ENCODE data around the gene CST9. TPM values are rescaled to one million over a fixed set of nuclear protein-coding genes. Genes with fewer than 3 reads are reported as not detected.

The CST9 gene
- total and polyA plus RNA-seq, 2 experiments from 2014 or later, result not detected

DNA sequence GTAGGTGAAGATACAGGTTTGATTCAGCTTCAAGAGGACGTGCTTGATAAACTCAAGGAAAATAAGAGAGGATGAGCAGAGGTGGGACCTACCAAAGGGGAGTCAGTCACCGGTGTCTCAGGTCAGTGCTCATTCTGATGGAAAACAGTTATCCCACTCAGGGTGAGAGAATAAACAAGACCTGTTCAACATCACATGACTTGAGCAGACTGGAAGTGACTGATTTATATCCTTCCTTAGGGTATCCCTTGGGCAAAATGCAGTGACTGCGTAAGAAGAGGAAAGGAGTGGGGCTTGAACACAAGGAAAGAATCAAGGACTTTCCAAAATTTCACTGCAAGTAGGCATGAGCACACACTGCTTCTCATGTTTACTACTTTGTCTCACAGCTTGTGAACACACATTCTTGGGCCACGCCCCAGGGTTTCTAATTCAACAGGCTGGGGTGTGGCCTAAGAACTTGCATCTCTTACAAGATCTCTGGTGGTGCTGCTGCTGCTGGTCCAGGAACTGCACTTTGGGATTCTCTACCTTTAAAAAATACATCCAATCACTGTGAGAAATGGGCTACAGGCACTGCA, 20.4 kb upstream of the CST9 start:
- H3K79me2 ChIP-seq, result no peaks in the 10 kb centered on the region
- no peaks in the 10 kb centered on the region for H3K36me3 ChIP-seq (replicated peaks; ENCODE audit: insufficient read depth, low read depth)
- TF ChIP-seq EZH2phosphoT487 (IDR thresholded peaks at IDR 0.05; ENCODE audit: low read depth, severe bottlenecking, unreplicated experiment), result no peak
- TF ChIP-seq EZH2 (IDR thresholded peaks at IDR 0.05; ENCODE audit: borderline replicate concordance), result no peak
- TF ChIP-seq, protein P1, sequence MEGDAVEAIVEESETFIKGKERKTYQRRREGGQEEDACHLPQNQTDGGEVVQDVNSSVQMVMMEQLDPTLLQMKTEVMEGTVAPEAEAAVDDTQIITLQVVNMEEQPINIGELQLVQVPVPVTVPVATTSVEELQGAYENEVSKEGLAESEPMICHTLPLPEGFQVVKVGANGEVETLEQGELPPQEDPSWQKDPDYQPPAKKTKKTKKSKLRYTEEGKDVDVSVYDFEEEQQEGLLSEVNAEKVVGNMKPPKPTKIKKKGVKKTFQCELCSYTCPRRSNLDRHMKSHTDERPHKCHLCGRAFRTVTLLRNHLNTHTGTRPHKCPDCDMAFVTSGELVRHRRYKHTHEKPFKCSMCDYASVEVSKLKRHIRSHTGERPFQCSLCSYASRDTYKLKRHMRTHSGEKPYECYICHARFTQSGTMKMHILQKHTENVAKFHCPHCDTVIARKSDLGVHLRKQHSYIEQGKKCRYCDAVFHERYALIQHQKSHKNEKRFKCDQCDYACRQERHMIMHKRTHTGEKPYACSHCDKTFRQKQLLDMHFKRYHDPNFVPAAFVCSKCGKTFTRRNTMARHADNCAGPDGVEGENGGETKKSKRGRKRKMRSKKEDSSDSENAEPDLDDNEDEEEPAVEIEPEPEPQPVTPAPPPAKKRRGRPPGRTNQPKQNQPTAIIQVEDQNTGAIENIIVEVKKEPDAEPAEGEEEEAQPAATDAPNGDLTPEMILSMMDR (IDR thresholded peaks at IDR 0.05; ENCODE audit: poor library complexity), result no peak
- H3K27me3 ChIP-seq, result no peaks in the 10 kb centered on the region
- H3K27ac ChIP-seq, result peak overlapping the region; percentile 41
- no peaks in the 10 kb centered on the region for H4K20me1 ChIP-seq (ENCODE audit: insufficient read depth, poor library complexity, severe bottlenecking)
- no peaks in the 10 kb centered on the region for H3K9me2 ChIP-seq (replicated peaks; ENCODE audit: insufficient read depth)
- no peak overlapping the region for H3K4me3 ChIP-seq
- DNase-seq (ENCODE audit: low spot score), result peak; percentile 65
- WGBS (ENCODE audit: low lambda C conversion rate, missing lambda C conversion rate), result 70% methylated on average over 4 of the region's 4 CpGs
- peaks cover 16% of the 10 kb centered on the region for H3K4me1 ChIP-seq (ENCODE audit: insufficient read depth)
- H3K9me3 ChIP-seq (ENCODE audit: low read depth), result no peaks in the 10 kb centered on the region
- H3K4me2 ChIP-seq, result no peak overlapping the region
- H2AFZ ChIP-seq, result no peak overlapping the region

DNA sequence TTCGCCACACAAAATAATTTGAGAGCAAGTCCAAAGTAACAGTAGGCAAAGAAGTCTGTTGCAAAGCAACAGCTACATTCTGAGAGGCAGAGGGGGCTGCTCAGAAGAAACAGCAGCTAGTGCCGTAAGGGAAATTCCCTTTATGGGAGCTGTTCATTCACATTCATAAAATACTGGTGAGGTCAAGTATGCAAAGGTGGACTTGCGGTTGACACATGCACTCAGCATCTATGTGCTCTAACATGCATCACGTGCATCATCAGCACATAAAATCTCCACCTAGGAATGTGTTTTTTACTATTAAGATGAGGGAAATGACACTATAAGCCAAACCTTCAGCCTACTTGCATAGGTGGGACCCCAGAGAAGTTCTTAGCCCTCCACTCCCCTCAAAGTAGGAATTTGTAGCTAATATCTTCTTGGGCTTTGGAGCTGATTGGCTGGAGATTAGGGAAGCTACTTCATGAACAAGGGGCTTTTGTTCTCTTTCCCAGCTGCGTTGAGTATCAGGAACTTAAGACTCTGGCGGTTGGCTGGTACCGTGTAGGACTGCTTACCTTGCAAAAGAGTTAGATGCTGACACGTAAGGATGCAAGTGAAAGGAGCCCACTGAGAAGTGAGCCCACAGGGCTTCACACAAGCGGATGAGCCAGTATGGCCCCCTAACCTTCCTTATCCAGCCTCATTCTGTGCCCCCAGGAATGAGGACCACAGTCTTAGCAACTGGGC, 19.7 kb upstream of the CST9 start:
- no peak overlapping the region for H2AFZ ChIP-seq
- H3K9me2 ChIP-seq (replicated peaks; ENCODE audit: insufficient read depth), result no peaks in the 10 kb centered on the region
- H3K36me3 ChIP-seq (replicated peaks; ENCODE audit: insufficient read depth, low read depth), result no peaks in the 10 kb centered on the region
- no peak overlapping the region for H3K4me3 ChIP-seq
- no peak overlapping the region for H3K4me2 ChIP-seq
- no peaks in the 10 kb centered on the region for H3K79me2 ChIP-seq
- 79% methylated on average over 9 of the region's 9 CpGs for whole genome bisulfite sequencing (ENCODE audit: low lambda C conversion rate, missing lambda C conversion rate)
- DNase-seq (ENCODE audit: low spot score), result no peak
- H3K4me1 ChIP-seq (ENCODE audit: insufficient read depth), result peaks cover 16% of the 10 kb centered on the region
- peak overlapping the region; percentile 92 for H3K27ac ChIP-seq
- H3K9me3 ChIP-seq (ENCODE audit: low read depth), result no peaks in the 10 kb centered on the region
- no peaks in the 10 kb centered on the region for H3K27me3 ChIP-seq
- TF ChIP-seq EZH2phosphoT487 (IDR thresholded peaks at IDR 0.05; ENCODE audit: low read depth, severe bottlenecking, unreplicated experiment) (no peak), EZH2 (IDR thresholded peaks at IDR 0.05; ENCODE audit: borderline replicate concordance) (no peak)
- TF ChIP-seq, protein P1 (IDR thresholded peaks at IDR 0.05; ENCODE audit: poor library complexity), result no peak
- no peaks in the 10 kb centered on the region for H4K20me1 ChIP-seq (ENCODE audit: insufficient read depth, poor library complexity, severe bottlenecking)

DNA sequence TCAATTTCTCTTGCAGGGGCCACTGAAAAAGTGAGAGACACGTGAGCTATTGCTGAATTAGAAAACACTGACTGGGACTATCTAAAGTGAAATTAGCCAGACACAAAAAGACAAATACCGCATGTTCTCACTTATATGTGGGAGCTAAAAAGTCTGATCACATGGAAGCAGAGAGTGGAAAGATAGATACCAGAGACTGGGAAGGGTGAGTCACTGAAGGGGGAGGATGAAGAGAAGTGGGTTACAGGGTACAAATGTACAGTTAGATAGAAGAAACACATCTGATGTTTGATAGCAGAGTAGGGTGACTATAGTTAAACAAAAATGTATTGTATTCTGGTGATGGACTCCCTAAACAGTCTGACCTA, 18.6 kb upstream of the CST9 start:
- Histone ChIP-seq H4K20me1 (ENCODE audit: insufficient read depth, poor library complexity, severe bottlenecking) (no peaks in the 10 kb centered on the region), H3K9me3 (ENCODE audit: low read depth) (no peaks in the 10 kb centered on the region), H3K9me2 (replicated peaks; ENCODE audit: insufficient read depth) (no peaks in the 10 kb centered on the region), H3K4me3 (no peak overlapping the region), H3K27ac (peak overlapping the region; percentile 92), H3K79me2 (no peaks in the 10 kb centered on the region), H3K4me2 (no peak overlapping the region), H2AFZ (no peak overlapping the region), H3K4me1 (ENCODE audit: insufficient read depth) (peaks cover 11% of the 10 kb centered on the region), H3K27me3 (no peaks in the 10 kb centered on the region), H3K36me3 (replicated peaks; ENCODE audit: insufficient read depth, low read depth) (no peaks in the 10 kb centered on the region)
- DNase-seq (ENCODE audit: low spot score), result peak; percentile 66
- TF ChIP-seq EZH2 (IDR thresholded peaks at IDR 0.05; ENCODE audit: borderline replicate concordance) (no peak), EZH2phosphoT487 (IDR thresholded peaks at IDR 0.05; ENCODE audit: low read depth, severe bottlenecking, unreplicated experiment) (no peak)
- TF ChIP-seq, protein P1 (IDR thresholded peaks at IDR 0.05; ENCODE audit: poor library complexity), result no peak
- 41% methylated on average over 2 of the region's 2 CpGs for WGBS (ENCODE audit: low lambda C conversion rate, missing lambda C conversion rate)

All from hepatocyte (in vitro differentiated cells).